HCT116 (cell line): ENCODE measurements around the gene MIF. TPM values are rescaled to one million over a fixed set of nuclear protein-coding genes. Genes with fewer than 3 reads are reported as not detected.

Source experiments
- ATAC-seq: fragments of 200-7000 bp; cut with Tn5 transposase; 2 replicates; pipeline ENCODE4 v1.9.1; 2020; ENCODE audit warnings: mild to moderate bottlenecking, moderate library complexity
- BruUV-seq: library from RNA; stranded (reverse); fragments of 400-500 nt; replicated peaks from 2 replicates; lab custom pipeline; 2021; lab: Mats Ljungman, UMichigan
- CTCF ChIA-PET: fragments of 300-600 bp; sonication (Branson Sonifier 250); formaldehyde crosslinking; loops from one replicate; lab custom pipeline; 2021; ENCODE audit warnings: antibody characterized with exemption; lab: Charles Lee
- POLR2A ChIA-PET: fragments of 300-600, 350-600 bp; sonication (Branson Sonifier 250); formaldehyde crosslinking; loops from one replicate; lab custom pipeline; 2021; ENCODE audit warnings: antibody characterized with exemption; lab: Charles Lee
- RAD21 ChIA-PET, 2 experiments: fragments of 300-600 bp; sonication (Branson Sonifier 250); formaldehyde crosslinking; loops; one replicate each; lab custom pipeline; 2023; ENCODE audit warnings: low total read pairs in 2 of 2; ENCODE audit not compliant: uncharacterized antibody in 2 of 2, unreplicated experiment in 2 of 2, low non-redundant PET in 1 of 2; lab: Charles Lee
- DNase-seq: peaks from one replicate; pipeline ENCODE4 v3.0.0-alpha.2; 2010; ENCODE audit warnings: low read depth, low spot score
- H2AFZ ChIP-seq: fragments of 200-600 bp; shearing (Covaris generic), sonication (generic); 2 replicates; pipeline ENCODE4 v1.6.1; 2017; ENCODE audit warnings: low read depth, mixed run types, mixed read lengths, antibody characterized with exemption, low read length; ENCODE audit not compliant: poor library complexity, severe bottlenecking
- H3K27ac ChIP-seq: 2 replicates; pipeline ENCODE4 v1.5.1; 2012; ENCODE audit warnings: low read depth, low read length
- H3K27me3 ChIP-seq: fragments of 200-600 bp; sonication (generic); 2 replicates; pipeline ENCODE4 v1.6.1; 2016; ENCODE audit warnings: mixed run types, low read length, mixed read lengths; ENCODE audit not compliant: insufficient read depth
- H3K36me3 ChIP-seq, 2 experiments: fragments of 200-500 bp in 1 of 2; fragments of 200-600 bp in 1 of 2; sonication (Bioruptor generic) in 1 of 2; sonication (generic) in 1 of 2; 2 replicates each; pipeline versions ENCODE4 v1.5.1 to v1.6.1; 2014 to 2016; ENCODE audit warnings: low read length in 2 of 2, inconsistent platforms in 1 of 2, mixed read lengths in 1 of 2, mixed run types in 1 of 2; ENCODE audit not compliant: insufficient read depth in 2 of 2, control insufficient read depth in 1 of 2
- H3K4me1 ChIP-seq, 2 experiments: fragments of 200-600 bp in 1 of 2; sonication (generic) in 1 of 2; 2 replicates each; pipeline versions ENCODE4 v1.5.1 to v1.6.1; 2012 to 2017; ENCODE audit warnings: low read length in 2 of 2, inconsistent platforms in 1 of 2, mild to moderate bottlenecking in 1 of 2, mixed read lengths in 1 of 2, mixed run types in 1 of 2, moderate library complexity in 1 of 2; ENCODE audit not compliant: insufficient read depth in 2 of 2, control insufficient read depth in 1 of 2
- H3K4me2 ChIP-seq: fragments of 200-600 bp; sonication (generic); 2 replicates; pipeline ENCODE4 v1.6.1; 2017; ENCODE audit warnings: mixed run types, low read length, mixed read lengths
- H3K4me3 ChIP-seq, 2 experiments: fragments of 200-600 bp in 1 of 2; sonication (generic) in 1 of 2; replicated peaks in 1 of 2; 2 replicates each; pipeline ENCODE4 v1.5.1; 2011 to 2016; ENCODE audit warnings: low read length in 2 of 2, control low read depth in 1 of 2, low read depth in 1 of 2, mild to moderate bottlenecking in 1 of 2, mixed read lengths in 1 of 2, mixed run types in 1 of 2
- H3K79me2 ChIP-seq: fragments of 200-600 bp; sonication (generic); 2 replicates; pipeline ENCODE4 v1.6.1; 2017; ENCODE audit warnings: mild to moderate bottlenecking, mixed run types, low read length, moderate library complexity, mixed read lengths; ENCODE audit not compliant: insufficient read depth
- H3K9ac ChIP-seq: fragments of 200-600 bp; sonication (generic); 2 replicates; pipeline ENCODE4 v1.6.1; 2016; ENCODE audit warnings: low read length, mixed read lengths
- H3K9me2 ChIP-seq: fragments of 200-600 bp; sonication (generic), shearing (Covaris generic); 2 replicates; pipeline ENCODE4 v1.6.1; 2017; ENCODE audit warnings: mixed run types, mild to moderate bottlenecking, moderate library complexity; ENCODE audit not compliant: insufficient read depth
- H3K9me3 ChIP-seq, 2 experiments: fragments of 200-500 bp in 1 of 2; fragments of 200-600 bp in 1 of 2; sonication (Bioruptor generic) in 1 of 2; sonication (generic) in 1 of 2; 2 replicates each; pipeline ENCODE4 v1.6.1; 2014 to 2017; ENCODE audit warnings: low read length in 2 of 2, mixed read lengths in 2 of 2, inconsistent platforms in 1 of 2, low read depth in 1 of 2, mild to moderate bottlenecking in 1 of 2, mixed run types in 1 of 2, moderate library complexity in 1 of 2; ENCODE audit not compliant: control insufficient read depth in 1 of 2, insufficient read depth in 1 of 2
- H4K20me1 ChIP-seq: fragments of 200-600 bp; sonication (generic), shearing (Covaris generic); 2 replicates; pipeline ENCODE4 v1.6.1; 2017; ENCODE audit warnings: mixed run types, mild to moderate bottlenecking, moderate library complexity; ENCODE audit not compliant: insufficient read depth
- CTCF ChIP-seq, 3 experiments: fragments of 200-600 bp in 1 of 3; sonication (generic) in 1 of 3; IDR thresholded peaks in 2 of 3; conservative IDR thresholded peaks in 1 of 3; 2 replicates each; pipeline ENCODE4 v1.5.1; 2012 to 2017; ENCODE audit warnings: low read depth in 2 of 3, low read length in 2 of 3, antibody characterized with exemption in 1 of 3, borderline replicate concordance in 1 of 3, control low read depth in 1 of 3, mild to moderate bottlenecking in 1 of 3, mixed read lengths in 1 of 3, mixed run types in 1 of 3, moderate library complexity in 1 of 3; ENCODE audit not compliant: insufficient read depth in 1 of 3
- EZH2phosphoT487 ChIP-seq: fragments of 200-600 bp; IDR thresholded peaks from 2 replicates; pipeline ENCODE4 v1.6.1; 2018; ENCODE audit warnings: antibody characterized with exemption, borderline replicate concordance
- POLR2AphosphoS5 ChIP-seq: IDR thresholded peaks from 2 replicates; pipeline ENCODE4 v1.6.1; 2011; ENCODE audit warnings: mild to moderate bottlenecking, low read depth, low read length, moderate library complexity
- SIN3A ChIP-seq: IDR thresholded peaks from 2 replicates; pipeline ENCODE4 v1.6.1; 2012; ENCODE audit warnings: low read depth
- ZBTB33 ChIP-seq: IDR thresholded peaks from 2 replicates; pipeline ENCODE4 v1.6.1; 2011; ENCODE audit warnings: mild to moderate bottlenecking, low read length, moderate library complexity; ENCODE audit not compliant: insufficient replicate concordance; ENCODE audit errors: extremely low read depth
- intact Hi-C: fragments of 100-400 bp; cut with micrococcal nuclease; formaldehyde crosslinking; loops from 2 replicates; pipeline ENCODE4 v1.10.0; 2022
- total RNA-seq: library from RNA; stranded (reverse); gene quantifications from one replicate; pipeline ENCODE4 v1.2.1, GENCODE V29; 2021; ENCODE audit not compliant: unreplicated experiment

MIF gene
- total RNA-seq, 1 experiment from 2014 or later: 1,511 TPM

GRCh38 chr22:23901600-23901999 lies 7.4 kb downstream of the MIF start:
- intact Hi-C loops: no loop called here
- no TSS peak for BruUV-seq
- no peak for DNase-seq
- no peak overlapping the region for H2AFZ ChIP-seq
- POLR2A ChIA-PET: interaction anchor here (0.6 kb wide), 1 partner anchor 12 kb away, joined by 3 read pairs; no protein-coding TSS in a partner anchor
- H3K4me3 ChIP-seq: no peak overlapping the region
- peaks cover 4 to 7% of the 10 kb centered on the region in 2 experiments; a peak in 3 of 4 replicates for H3K36me3 ChIP-seq
- no peak for TF ChIP-seq EZH2phosphoT487
- TF ChIP-seq CTCF (IDR thresholded peaks at IDR 0.05 in 2 of 3, conservative IDR thresholded peaks at IDR 0.05 in 1 of 3; ENCODE audit: borderline replicate concordance in 1 of 3, insufficient read depth in 1 of 3, low read depth in 2 of 3, low read length in 2 of 3): no peak
- TF ChIP-seq POLR2AphosphoS5: no peak
- TF ChIP-seq SIN3A: no peak
- no peak for TF ChIP-seq ZBTB33
- H3K4me2 ChIP-seq: no peak overlapping the region
- H3K9me3 ChIP-seq: no peaks in the 10 kb centered on the region
- no peaks in the 10 kb centered on the region for H3K9me2 ChIP-seq
- CTCF ChIA-PET: no interaction called here
- peaks cover 4% of the 10 kb centered on the region; the same call in 1 of the 2 replicates for H3K27me3 ChIP-seq
- RAD21 ChIA-PET: no interaction called here
- no peak overlapping the region for H3K27ac ChIP-seq
- ATAC-seq: no peak
- no peaks in the 10 kb centered on the region for H4K20me1 ChIP-seq
- H3K9ac ChIP-seq: no peak overlapping the region
- peaks cover 0 to 6% of the 10 kb centered on the region in 2 experiments; a peak in 1 of 4 replicates for H3K4me1 ChIP-seq
- peaks cover 1% of the 10 kb centered on the region; the same call in 1 of the 2 replicates for H3K79me2 ChIP-seq
